GM19372 (cell line): ENCODE results near the gene SLC44A2.

ENCODE experiments used
- ATAC-seq: cut with Tn5 transposase; IDR thresholded peaks from one replicate; pipeline ENCODE4 v1.9.1; 2021; ENCODE audit warnings: mild to moderate bottlenecking, low read depth, moderate library complexity; ENCODE audit not compliant: unreplicated experiment

SLC44A2 gene

GRCh38 chr19:10612499-10613119, 12.7 kb upstream of the SLC44A2 start:
- ATAC-seq, result no peak

- no peak for ATAC-seq
Measured at GRCh38 chr19:10615429-10616023, 9.8 kb upstream of the SLC44A2 start.

GRCh38 chr19:10617409-10618121, 7.8 kb upstream of the SLC44A2 start:
- ATAC-seq, result no peak

- ATAC-seq, result no peak
Measured at GRCh38 chr19:10618846-10619245, 6.5 kb upstream of the SLC44A2 start.

GRCh38 chr19:10620786-10621185, 4.6 kb upstream of the SLC44A2 start:
- no peak for ATAC-seq

- ATAC-seq, result no peak
Measured at GRCh38 chr19:10621966-10622365, 3.4 kb upstream of the SLC44A2 start.

GRCh38 chr19:10624585-10624984, 768 bp upstream of the SLC44A2 start:
- ATAC-seq, result no peak

GRCh38 chr19:10625762-10626138, 397 bp downstream of the SLC44A2 start:
- no peak for ATAC-seq

- ATAC-seq, result no peak
Measured at GRCh38 chr19:10631874-10632273, 6.5 kb downstream of the SLC44A2 start.

- no peak for ATAC-seq
Measured at GRCh38 chr19:10634430-10634829, 9.1 kb downstream of the SLC44A2 start.

GRCh38 chr19:10634963-10635362, 9.6 kb downstream of the SLC44A2 start:
- ATAC-seq, result no peak

- ATAC-seq, result no peak
Measured at GRCh38 chr19:10636304-10636972, 11.1 kb downstream of the SLC44A2 start.

GRCh38 chr19:10637894-10638293, 12.5 kb downstream of the SLC44A2 start:
- ATAC-seq, result no peak

GRCh38 chr19:10639836-10640235, 14.5 kb downstream of the SLC44A2 start:
- no peak for ATAC-seq

GRCh38 chr19:10640361-10640760, 15.0 kb downstream of the SLC44A2 start:
- no peak for ATAC-seq

- no peak for ATAC-seq
Measured at GRCh38 chr19:10641248-10641647, 15.9 kb downstream of the SLC44A2 start.

GRCh38 chr19:10642473-10643171, 17.3 kb downstream of the SLC44A2 start:
- no peak for ATAC-seq

- ATAC-seq, result no peak
Measured at GRCh38 chr19:10643172-10643967, 18.0 kb downstream of the SLC44A2 start.

- no peak for ATAC-seq
Measured at GRCh38 chr19:10643968-10644259, 18.6 kb downstream of the SLC44A2 start.
